AG04449 (cell line): ENCODE results near the gene RPL14.

Experiments
- CTCF ChIA-PET: fragments of 350-600 bp; formaldehyde crosslinking; extraction: SDS; loops from one replicate; lab custom pipeline; 2021; ENCODE audit warnings: antibody characterized with exemption; lab: Yijun Ruan, JAX
- POLR2A ChIA-PET: fragments of 400-600, 350-600 bp; formaldehyde crosslinking; extraction: SDS; loops from one replicate; lab custom pipeline; 2020; ENCODE audit warnings: antibody characterized with exemption, inconsistent platforms; lab: Yijun Ruan, JAX
- DNase-seq: peaks from one replicate; pipeline ENCODE4 v3.0.0-alpha.2; 2010; ENCODE audit warnings: low read depth, low spot score
- H3K4me3 ChIP-seq: 2 replicates; pipeline ENCODE4 v1.5.1; 2011; ENCODE audit warnings: low read depth, mild to moderate bottlenecking, control low read depth, low read length
- CTCF ChIP-seq: IDR thresholded peaks from one replicate; pipeline ENCODE4 v1.5.1; 2011; ENCODE audit warnings: mild to moderate bottlenecking, moderate library complexity, low read length, control low read depth, inconsistent platforms; ENCODE audit not compliant: insufficient read depth; ENCODE audit errors: missing control alignments

The RPL14 gene

GRCh38 chr3:40465456-40465855 lies 8.3 kb downstream of the RPL14 start:
- TF ChIP-seq CTCF: no peak
- ChIA-PET POLR2A (interaction anchor here (1.0 to 1.5 kb wide), 2 partner anchors 8 to 9 kb away, joined by 3 to 4 read pairs; partner anchors contain the start of gene RPL14), CTCF (interaction anchor here (0.5 to 0.6 kb wide), 2 partner anchors 56 to 945 kb away, joined by 3 read pairs; no protein-coding TSS in a partner anchor)
- no peak for DNase-seq
- H3K4me3 ChIP-seq: no peak overlapping the region

- CTCF ChIA-PET: no interaction called here
- DNase-seq: no peak
- no peak for TF ChIP-seq CTCF
- POLR2A ChIA-PET: no interaction called here
- no peak overlapping the region for H3K4me3 ChIP-seq
Observed at GRCh38 chr3:40468018-40468417, 10.9 kb downstream of the RPL14 start.

- TF ChIP-seq CTCF: no peak
- H3K4me3 ChIP-seq: no peak overlapping the region
- no peak for DNase-seq
- ChIA-PET POLR2A (interaction anchor here (1.9 kb wide), 1 partner anchor 13 kb away, joined by 4 read pairs; the partner anchor contains the start of gene RPL14), CTCF (no interaction called here)
Observed at GRCh38 chr3:40470701-40471100, 13.6 kb downstream of the RPL14 start.

- H3K4me3 ChIP-seq: peak within 1 kb of the TSS; percentile 82
- CTCF ChIA-PET: interaction anchor here (1.2 kb wide), 1 partner anchor 24 kb away, joined by 3 read pairs; no protein-coding TSS in a partner anchor
- no peak for TF ChIP-seq CTCF
- DNase-seq: no peak
- POLR2A ChIA-PET: interaction anchor here (1.2 to 1.6 kb wide), 3 partner anchors 17 to 47 kb away, joined by 4 to 5 read pairs (median 5); partner anchors contain the start of genes RPL14 and ZNF621
Observed at GRCh38 chr3:40476478-40477470, 19.6 kb downstream of the RPL14 start, which contains the start of gene ZNF619. Gene ZNF619 (plus strand): TSS chr3:40477122. CDS start chr3:40477980, 858 bp downstream.

- CTCF ChIA-PET: interaction anchor here (0.7 kb wide), 1 partner anchor 149 kb away, joined by 3 read pairs; no protein-coding TSS in a partner anchor
- peak overlapping the region; percentile 82 for H3K4me3 ChIP-seq
- DNase-seq: no peak
- POLR2A ChIA-PET: interaction anchor here (0.7 to 1.6 kb wide), 4 partner anchors 16 to 47 kb away, joined by 3 to 5 read pairs (median 4); partner anchors contain the start of genes RPL14 and ZNF621
- no peak for TF ChIP-seq CTCF
Observed at GRCh38 chr3:40477666-40478065, 20.5 kb downstream of the RPL14 start.

GRCh38 chr3:40487172-40487571 lies 30.0 kb downstream of the RPL14 start:
- no peak for TF ChIP-seq CTCF
- H3K4me3 ChIP-seq: no peak overlapping the region
- ChIA-PET POLR2A (no interaction called here), CTCF (no interaction called here)
- no peak for DNase-seq
